ENCODE measurements around the gene SLC46A1. TPM values are rescaled to one million over a fixed set of nuclear protein-coding genes. Genes with fewer than 3 reads are reported as not detected.

Gene SLC46A1
- total and polyA plus RNA-seq, 2 of the 8 experiments (the other 6 are each of a cell fraction or from before 2014, with no cell fraction given), result 5.3 to 8.7 TPM

DNA sequence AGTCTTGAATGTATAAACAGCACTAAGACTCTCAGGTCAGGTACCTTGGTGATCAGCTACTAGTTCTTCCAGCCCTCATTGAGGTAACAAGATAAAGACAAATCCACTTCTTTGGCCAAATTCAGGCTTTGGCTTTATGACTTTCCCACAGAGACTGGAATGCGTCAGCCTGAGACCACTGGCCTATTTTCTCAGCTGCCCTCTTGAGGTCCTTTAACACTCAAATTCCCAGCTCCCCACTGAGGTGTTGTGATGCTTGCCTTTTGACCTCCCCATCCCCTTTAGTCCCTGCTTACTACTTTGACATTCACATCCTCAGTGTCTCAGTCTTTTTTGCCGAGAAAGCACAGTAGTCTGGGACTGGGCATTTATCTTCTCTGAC, 59.8 kb downstream of the SLC46A1 start (continued):
- TF ChIP-seq, protein P1, sequence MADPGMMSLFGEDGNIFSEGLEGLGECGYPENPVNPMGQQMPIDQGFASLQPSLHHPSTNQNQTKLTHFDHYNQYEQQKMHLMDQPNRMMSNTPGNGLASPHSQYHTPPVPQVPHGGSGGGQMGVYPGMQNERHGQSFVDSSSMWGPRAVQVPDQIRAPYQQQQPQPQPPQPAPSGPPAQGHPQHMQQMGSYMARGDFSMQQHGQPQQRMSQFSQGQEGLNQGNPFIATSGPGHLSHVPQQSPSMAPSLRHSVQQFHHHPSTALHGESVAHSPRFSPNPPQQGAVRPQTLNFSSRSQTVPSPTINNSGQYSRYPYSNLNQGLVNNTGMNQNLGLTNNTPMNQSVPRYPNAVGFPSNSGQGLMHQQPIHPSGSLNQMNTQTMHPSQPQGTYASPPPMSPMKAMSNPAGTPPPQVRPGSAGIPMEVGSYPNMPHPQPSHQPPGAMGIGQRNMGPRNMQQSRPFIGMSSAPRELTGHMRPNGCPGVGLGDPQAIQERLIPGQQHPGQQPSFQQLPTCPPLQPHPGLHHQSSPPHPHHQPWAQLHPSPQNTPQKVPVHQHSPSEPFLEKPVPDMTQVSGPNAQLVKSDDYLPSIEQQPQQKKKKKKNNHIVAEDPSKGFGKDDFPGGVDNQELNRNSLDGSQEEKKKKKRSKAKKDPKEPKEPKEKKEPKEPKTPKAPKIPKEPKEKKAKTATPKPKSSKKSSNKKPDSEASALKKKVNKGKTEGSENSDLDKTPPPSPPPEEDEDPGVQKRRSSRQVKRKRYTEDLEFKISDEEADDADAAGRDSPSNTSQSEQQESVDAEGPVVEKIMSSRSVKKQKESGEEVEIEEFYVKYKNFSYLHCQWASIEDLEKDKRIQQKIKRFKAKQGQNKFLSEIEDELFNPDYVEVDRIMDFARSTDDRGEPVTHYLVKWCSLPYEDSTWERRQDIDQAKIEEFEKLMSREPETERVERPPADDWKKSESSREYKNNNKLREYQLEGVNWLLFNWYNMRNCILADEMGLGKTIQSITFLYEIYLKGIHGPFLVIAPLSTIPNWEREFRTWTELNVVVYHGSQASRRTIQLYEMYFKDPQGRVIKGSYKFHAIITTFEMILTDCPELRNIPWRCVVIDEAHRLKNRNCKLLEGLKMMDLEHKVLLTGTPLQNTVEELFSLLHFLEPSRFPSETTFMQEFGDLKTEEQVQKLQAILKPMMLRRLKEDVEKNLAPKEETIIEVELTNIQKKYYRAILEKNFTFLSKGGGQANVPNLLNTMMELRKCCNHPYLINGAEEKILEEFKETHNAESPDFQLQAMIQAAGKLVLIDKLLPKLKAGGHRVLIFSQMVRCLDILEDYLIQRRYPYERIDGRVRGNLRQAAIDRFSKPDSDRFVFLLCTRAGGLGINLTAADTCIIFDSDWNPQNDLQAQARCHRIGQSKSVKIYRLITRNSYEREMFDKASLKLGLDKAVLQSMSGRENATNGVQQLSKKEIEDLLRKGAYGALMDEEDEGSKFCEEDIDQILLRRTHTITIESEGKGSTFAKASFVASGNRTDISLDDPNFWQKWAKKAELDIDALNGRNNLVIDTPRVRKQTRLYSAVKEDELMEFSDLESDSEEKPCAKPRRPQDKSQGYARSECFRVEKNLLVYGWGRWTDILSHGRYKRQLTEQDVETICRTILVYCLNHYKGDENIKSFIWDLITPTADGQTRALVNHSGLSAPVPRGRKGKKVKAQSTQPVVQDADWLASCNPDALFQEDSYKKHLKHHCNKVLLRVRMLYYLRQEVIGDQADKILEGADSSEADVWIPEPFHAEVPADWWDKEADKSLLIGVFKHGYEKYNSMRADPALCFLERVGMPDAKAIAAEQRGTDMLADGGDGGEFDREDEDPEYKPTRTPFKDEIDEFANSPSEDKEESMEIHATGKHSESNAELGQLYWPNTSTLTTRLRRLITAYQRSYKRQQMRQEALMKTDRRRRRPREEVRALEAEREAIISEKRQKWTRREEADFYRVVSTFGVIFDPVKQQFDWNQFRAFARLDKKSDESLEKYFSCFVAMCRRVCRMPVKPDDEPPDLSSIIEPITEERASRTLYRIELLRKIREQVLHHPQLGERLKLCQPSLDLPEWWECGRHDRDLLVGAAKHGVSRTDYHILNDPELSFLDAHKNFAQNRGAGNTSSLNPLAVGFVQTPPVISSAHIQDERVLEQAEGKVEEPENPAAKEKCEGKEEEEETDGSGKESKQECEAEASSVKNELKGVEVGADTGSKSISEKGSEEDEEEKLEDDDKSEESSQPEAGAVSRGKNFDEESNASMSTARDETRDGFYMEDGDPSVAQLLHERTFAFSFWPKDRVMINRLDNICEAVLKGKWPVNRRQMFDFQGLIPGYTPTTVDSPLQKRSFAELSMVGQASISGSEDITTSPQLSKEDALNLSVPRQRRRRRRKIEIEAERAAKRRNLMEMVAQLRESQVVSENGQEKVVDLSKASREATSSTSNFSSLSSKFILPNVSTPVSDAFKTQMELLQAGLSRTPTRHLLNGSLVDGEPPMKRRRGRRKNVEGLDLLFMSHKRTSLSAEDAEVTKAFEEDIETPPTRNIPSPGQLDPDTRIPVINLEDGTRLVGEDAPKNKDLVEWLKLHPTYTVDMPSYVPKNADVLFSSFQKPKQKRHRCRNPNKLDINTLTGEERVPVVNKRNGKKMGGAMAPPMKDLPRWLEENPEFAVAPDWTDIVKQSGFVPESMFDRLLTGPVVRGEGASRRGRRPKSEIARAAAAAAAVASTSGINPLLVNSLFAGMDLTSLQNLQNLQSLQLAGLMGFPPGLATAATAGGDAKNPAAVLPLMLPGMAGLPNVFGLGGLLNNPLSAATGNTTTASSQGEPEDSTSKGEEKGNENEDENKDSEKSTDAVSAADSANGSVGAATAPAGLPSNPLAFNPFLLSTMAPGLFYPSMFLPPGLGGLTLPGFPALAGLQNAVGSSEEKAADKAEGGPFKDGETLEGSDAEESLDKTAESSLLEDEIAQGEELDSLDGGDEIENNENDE (IDR thresholded peaks at IDR 0.05; ENCODE audit: insufficient replicate concordance, low read length), result no peak
- TF ChIP-seq YY1 (IDR thresholded peaks at IDR 0.05; ENCODE audit: low read depth, low read length) (no peak), GTF2F1 (IDR thresholded peaks at IDR 0.05; ENCODE audit: borderline replicate concordance, low read depth, low read length) (no peak), MAFK (IDR thresholded peaks at IDR 0.05; ENCODE audit: low read depth, low read length) (no peak), RFX5 (IDR thresholded peaks at IDR 0.05; ENCODE audit: borderline replicate concordance, low read depth, low read length) (no peak), TEAD4 (IDR thresholded peaks at IDR 0.05; ENCODE audit: low read depth, low read length) (no peak), BRCA1 (IDR thresholded peaks at IDR 0.05; ENCODE audit: low read depth, low read length) (no peak), CTBP2 (IDR thresholded peaks at IDR 0.05; ENCODE audit: borderline replicate concordance, insufficient read depth, insufficient read length, low read length) (no peak)
